ENCODE data around the gene LSM3. TPM values are rescaled to one million over a fixed set of nuclear protein-coding genes. Genes with fewer than 3 reads are reported as not detected.

The LSM3 gene
- total RNA-seq, 6 experiments from 2014 or later: 15.5 to 21.1 (median 18.7) TPM

- Mint-ChIP-seq H3K27me3 (ENCODE audit: insufficient read depth) (peaks cover 4% of the 10 kb centered on the region), H3K36me3 (ENCODE audit: low read depth) (peaks cover 31% of the 10 kb centered on the region), H3K27ac (peak overlapping the region; percentile 99)
Measured at GRCh38 chr3:14147066-14147435, 31.6 kb upstream of the LSM3 start.

GRCh38 chr3:14147617-14148016 lies 31.0 kb upstream of the LSM3 start:
- no peak for DNase-seq
- peaks cover 5% of the 10 kb centered on the region for H3K27me3 Mint-ChIP-seq (ENCODE audit: insufficient read depth)
- no peak overlapping the region for H3K4me3 Mint-ChIP-seq
- H3K9me3 Mint-ChIP-seq: no peaks in the 10 kb centered on the region
- peaks cover 30% of the 10 kb centered on the region for H3K36me3 Mint-ChIP-seq (ENCODE audit: low read depth)
- peaks cover 60% of the 10 kb centered on the region for H3K4me1 Mint-ChIP-seq (ENCODE audit: low read depth)
- H3K27ac Mint-ChIP-seq: peak overlapping the region; percentile 70
- TF ChIP-seq CTCF (IDR thresholded peaks at IDR 0.05): no peak

More at GRCh38 chr3:14147066-14147435, 31.6 kb upstream of the LSM3 start:
- Mint-ChIP-seq H3K4me1 (ENCODE audit: low read depth) (peaks cover 66% of the 10 kb centered on the region), H3K9me3 (no peaks in the 10 kb centered on the region), H3K4me3 (no peak overlapping the region)
- TF ChIP-seq CTCF (IDR thresholded peaks at IDR 0.05): no peak
- no peak for DNase-seq

- Mint-ChIP-seq H3K36me3 (ENCODE audit: low read depth) (peaks cover 30% of the 10 kb centered on the region), H3K9me3 (no peaks in the 10 kb centered on the region), H3K4me1 (ENCODE audit: low read depth) (peaks cover 53% of the 10 kb centered on the region), H3K27me3 (ENCODE audit: insufficient read depth) (peaks cover 5% of the 10 kb centered on the region), H3K4me3 (no peak overlapping the region), H3K27ac (peak overlapping the region; percentile 70)
- TF ChIP-seq CTCF (IDR thresholded peaks at IDR 0.05): peak; percentile 34
- DNase-seq: no peak
Measured at GRCh38 chr3:14148041-14148985, 30.3 kb upstream of the LSM3 start.

- peak overlapping the region; percentile 85 for H3K27ac Mint-ChIP-seq
- TF ChIP-seq CTCF (IDR thresholded peaks at IDR 0.05): no peak
- peaks cover 36% of the 10 kb centered on the region for H3K4me1 Mint-ChIP-seq (ENCODE audit: low read depth)
- DNase-seq: no peak
- peaks cover 5% of the 10 kb centered on the region for H3K27me3 Mint-ChIP-seq (ENCODE audit: insufficient read depth)
- peaks cover 34% of the 10 kb centered on the region for H3K36me3 Mint-ChIP-seq (ENCODE audit: low read depth)
- no peak overlapping the region for H3K4me3 Mint-ChIP-seq
- no peaks in the 10 kb centered on the region for H3K9me3 Mint-ChIP-seq
Measured at GRCh38 chr3:14150078-14150477, 28.5 kb upstream of the LSM3 start.

- Mint-ChIP-seq H3K4me1 (ENCODE audit: low read depth) (peaks cover 30% of the 10 kb centered on the region), H3K9me3 (no peaks in the 10 kb centered on the region), H3K36me3 (ENCODE audit: low read depth) (peaks cover 31% of the 10 kb centered on the region), H3K27ac (peak overlapping the region; percentile 85), H3K27me3 (ENCODE audit: insufficient read depth) (peaks cover 3% of the 10 kb centered on the region; the same call in 1 of the 2 replicates), H3K4me3 (no peak overlapping the region)
- no peak for TF ChIP-seq CTCF (IDR thresholded peaks at IDR 0.05)
- DNase-seq: no peak
Measured at GRCh38 chr3:14150491-14151230, 28.0 kb upstream of the LSM3 start.

All from HFFc6 (cell line).